HG02938 (cell line): ENCODE measurements around the gene CISD3.

Source experiments
- ATAC-seq: cut with Tn5 transposase; IDR thresholded peaks from one replicate; pipeline ENCODE4 v1.9.1; 2021; ENCODE audit warnings: mild to moderate bottlenecking, moderate library complexity; ENCODE audit not compliant: unreplicated experiment

The CISD3 gene

GRCh38 chr17:38727736-38728135 lies 2.4 kb upstream of the CISD3 start:
- ATAC-seq = no peak

DNA sequence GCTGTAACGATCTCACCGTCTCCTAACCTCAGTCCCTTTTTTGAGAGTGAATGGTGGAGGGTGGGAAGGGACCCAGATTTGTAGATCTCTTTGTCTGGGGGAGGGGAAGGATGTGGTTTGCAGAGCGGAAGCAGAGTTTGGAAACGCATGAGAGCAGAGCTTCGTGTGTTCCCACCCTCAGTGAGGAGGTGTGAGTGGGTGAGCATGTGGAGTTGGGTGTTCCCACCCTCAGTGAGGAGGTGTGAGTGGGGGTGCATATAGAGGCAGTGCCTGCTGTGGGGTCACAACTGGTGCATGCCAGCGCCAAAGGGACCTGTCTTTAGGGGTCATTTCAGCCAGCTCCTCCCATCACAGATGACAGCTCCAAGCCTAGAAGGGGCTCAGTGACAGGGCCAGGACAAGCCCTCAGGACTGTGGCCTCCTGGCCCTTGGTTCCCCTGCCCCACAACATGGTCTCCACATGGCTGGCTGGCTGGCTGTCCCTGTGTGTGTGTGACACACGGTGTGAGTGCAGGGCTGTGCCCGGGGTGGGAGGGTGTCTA lies 1.8 kb upstream of the CISD3 start:
- no peak for ATAC-seq

GRCh38 chr17:38729368-38729885 lies 714 bp upstream of the CISD3 start:
- no peak for ATAC-seq

DNA sequence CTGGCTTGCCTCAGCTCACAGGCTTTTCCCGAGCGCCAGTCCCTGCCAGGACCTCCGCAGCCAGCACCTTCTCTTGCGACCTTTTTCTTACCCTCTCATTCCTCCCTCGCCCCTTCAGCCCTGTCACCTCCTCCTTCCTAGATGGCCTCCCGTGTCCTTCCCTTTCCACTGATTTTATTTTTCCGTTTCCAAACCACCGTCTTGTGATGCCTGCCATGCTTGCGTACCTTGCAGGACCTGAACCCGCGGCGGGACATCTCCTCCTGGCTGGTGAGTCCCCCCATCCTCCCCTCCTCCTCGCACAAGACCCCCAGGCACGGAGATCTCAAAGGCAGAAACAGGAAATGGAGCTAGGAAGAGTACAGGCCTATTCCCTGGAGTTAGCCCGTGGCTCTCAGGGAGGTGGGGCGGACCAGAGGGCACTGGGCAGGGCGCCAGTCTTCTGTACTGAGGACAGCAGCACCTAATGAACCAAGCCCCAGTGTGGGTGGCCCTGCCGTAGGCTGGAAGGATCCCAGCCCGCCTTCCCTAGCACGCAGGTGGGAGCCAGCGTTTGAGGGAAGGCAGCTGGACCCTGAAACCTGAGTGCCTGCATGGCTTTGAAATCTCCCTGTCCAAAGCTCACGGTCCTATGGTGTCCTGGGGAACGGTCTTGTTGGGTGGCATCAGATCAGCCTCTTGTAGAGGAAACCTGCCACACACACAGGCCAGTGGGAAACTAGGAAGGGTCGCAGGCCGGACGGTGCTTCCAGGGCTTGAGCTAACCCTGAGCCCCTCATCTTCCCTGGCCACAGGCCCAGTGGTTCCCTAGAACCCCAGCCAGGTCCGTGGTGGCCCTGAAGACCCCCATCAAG lies 612 bp downstream of the CISD3 start:
- no peak for ATAC-seq

DNA sequence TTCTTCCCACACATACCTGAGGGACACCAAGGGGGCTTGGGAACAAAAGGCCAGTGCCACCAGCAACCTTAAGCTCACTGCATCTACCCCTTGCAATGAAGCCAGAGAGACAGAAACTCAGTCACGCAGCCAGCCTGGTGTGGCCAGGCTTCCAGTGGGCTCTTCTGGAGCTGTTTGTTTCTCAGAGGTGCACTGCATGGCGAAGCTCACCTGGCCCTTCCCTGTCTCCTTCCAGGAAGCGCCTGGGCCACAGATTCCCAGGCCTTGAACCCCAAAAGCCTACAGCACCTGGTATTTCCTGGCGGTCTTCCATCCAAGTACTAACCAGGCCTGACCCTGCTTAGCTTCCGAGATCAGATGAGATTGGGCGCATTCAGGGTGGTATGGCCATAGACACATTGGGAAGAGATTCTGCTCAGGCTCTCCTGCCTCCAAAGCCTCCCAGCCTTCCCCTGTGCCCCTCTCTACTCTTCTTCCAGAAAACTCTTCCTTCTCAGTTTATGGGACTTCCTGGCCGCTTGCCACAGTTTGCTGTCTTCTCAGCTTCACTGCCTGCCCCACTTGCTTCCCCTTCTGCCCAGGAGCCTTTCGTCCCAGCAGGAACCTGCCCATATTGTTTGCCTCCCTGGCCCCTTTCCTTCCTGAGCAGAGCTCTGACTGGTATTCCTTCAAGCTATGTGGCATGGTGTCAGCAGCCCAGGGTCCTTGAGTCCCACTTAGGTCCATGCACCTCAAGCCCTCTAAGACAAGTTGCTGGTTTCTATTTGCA lies 1.6 kb downstream of the CISD3 start:
- ATAC-seq = no peak

DNA sequence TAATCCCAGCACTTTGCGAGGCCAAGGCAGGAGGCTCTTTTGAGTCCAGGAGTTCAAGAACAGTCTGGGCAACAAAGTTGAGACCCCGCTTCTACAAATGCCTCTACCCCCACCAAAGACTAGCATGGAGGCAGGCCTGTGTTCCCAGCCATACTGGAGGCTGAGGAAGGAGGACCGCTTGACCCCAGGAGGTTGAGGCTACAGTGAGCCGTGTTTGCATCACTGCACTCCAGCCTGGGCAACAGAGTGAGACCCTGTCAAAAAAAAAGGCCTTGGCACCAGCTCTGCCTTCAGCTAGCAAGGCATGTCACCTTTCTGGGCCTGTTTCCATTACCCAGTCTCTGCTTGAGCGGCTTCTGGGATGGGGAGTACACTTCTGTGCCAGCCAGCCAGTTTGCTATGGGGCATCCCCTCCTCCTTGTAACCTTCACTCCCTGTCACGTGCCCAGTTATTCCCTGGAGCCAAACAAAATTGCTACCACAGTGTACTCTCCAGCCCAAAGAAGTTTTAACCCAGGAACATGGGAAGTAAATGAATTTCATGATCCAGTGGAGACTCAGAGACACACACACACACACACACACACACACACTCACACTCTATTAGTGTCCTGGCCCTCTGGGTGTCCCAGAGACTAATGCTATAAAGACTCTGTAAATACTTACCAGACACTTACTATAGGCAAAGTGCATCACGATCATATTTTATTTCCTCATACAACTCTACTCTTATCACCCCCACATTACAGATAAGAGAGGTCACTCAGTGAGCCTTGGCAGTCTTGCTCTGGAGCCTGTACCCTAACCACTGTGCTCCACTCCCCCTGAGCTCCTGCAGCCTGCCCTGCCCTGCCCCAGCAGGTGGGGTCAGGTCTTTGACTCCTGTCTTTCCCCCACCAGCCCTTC lies 2.5 kb downstream of the CISD3 start:
- ATAC-seq = no peak

DNA sequence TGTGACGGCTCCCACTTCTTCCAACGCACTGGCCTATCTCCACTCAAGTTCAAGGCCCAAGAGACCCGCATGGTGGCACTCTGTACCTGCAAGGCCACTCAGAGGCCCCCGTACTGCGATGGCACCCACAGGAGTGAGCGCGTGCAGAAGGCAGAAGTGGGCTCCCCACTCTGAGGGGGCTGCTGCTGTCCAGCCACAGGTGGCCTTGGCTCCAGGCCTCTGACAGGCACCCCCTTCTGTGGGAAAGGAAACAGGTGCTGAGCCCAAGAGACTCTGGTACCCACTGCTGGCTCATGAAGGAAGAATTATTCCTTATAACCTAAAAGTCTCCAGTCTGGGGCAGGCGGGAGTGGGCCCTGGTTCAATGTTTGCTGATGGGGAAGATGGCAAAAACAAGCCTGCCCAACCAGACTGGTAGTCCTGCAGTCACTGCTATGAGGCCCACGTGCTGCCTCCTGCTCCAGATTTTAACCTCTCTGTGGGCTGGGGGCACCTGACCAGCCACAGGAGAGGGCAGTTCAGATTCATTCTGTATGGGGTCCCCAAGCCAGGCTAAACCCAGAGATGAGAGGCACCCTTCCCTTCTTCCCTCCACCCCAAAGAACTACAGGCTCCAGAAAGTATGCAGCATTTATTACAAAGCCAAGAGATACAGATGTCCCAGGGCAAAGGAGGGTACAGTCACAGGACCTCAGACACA lies 3.3 kb downstream of the CISD3 start:
- no peak for ATAC-seq

GRCh38 chr17:38733982-38734973 lies 4.1 kb downstream of the CISD3 start:
- ATAC-seq = no peak

- no peak for ATAC-seq
These were observed 5.2 kb downstream of the CISD3 start for GRCh38 chr17:38735161-38735997.

GRCh38 chr17:38738007-38738662 lies 8.0 kb downstream of the CISD3 start:
- no peak for ATAC-seq

- no peak for ATAC-seq
These were observed 8.5 kb downstream of the CISD3 start for GRCh38 chr17:38738686-38739085.

- ATAC-seq = no peak
These were observed 9.2 kb downstream of the CISD3 start for GRCh38 chr17:38739305-38739704.

- no peak for ATAC-seq
These were observed 9.9 kb downstream of the CISD3 start for GRCh38 chr17:38740044-38740443.

GRCh38 chr17:38740806-38741205 lies 10.7 kb downstream of the CISD3 start:
- ATAC-seq = no peak

DNA sequence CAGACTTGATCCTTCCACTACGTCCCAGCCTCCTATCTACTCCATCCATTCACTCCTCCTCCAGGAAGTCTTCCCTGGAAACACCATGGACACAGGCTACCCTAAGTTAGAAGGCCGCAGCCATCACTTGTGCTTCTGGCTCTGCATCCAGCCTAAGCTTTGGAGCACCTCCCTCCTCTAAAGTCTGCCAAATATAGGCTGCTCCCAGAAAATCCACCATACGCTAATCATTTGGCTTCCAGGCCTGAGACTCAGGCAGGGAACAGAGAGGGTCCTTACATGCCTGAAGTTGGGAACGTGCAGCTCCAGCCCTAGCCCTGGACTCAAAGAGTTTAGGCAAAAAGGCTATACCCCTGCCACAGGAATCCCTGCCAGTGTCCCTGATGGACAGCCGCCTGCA lies 11.3 kb downstream of the CISD3 start:
- ATAC-seq = no peak

GRCh38 chr17:38741921-38742410 lies 11.8 kb downstream of the CISD3 start:
- ATAC-seq = no peak
